ENCODE results near the gene THSD7A. TPM values are rescaled to one million over a fixed set of nuclear protein-coding genes. Genes with fewer than 3 reads are reported as not detected.

The THSD7A gene
- total and polyA plus RNA-seq, 10 of the 15 experiments (the other 5 are each of a cell fraction or from before 2014, with no cell fraction given) = 0.03 to 0.09 (median 0.03) TPM; not detected in 7

DNA sequence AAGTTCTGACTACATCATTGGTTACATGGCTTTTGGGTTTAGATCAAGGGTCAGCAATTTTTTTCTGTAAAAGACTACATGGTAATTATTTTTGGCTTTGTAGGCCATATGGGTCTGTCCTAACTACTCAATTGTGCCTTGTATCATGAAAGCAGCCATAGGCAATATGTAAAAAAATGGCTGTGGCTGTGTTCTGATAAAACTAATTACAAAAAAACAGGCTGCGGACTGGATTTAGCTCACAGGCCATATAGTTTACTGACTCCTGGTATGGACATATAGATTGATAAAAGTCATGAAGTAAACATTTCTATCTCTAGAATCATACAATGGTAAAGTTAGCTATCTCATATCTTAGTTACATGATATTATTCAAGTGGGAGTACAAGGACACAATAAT, 375.4 kb downstream of the THSD7A start:
- no TSS peak for BruUV-seq (replicated peaks)
- DNase-seq (ENCODE audit: low read depth, low spot score) = no peak
- H4K20me1 ChIP-seq (ENCODE audit: control insufficient read depth, insufficient read depth) = no peaks in the 10 kb centered on the region
- no peak for ATAC-seq
- H3K9ac ChIP-seq (ENCODE audit: control insufficient read depth, insufficient read depth, low read length) = no peak overlapping the region
- 100% methylated on average over 1 of the region's 1 CpG for WGBS (ENCODE audit: insufficient coverage, insufficient replicate concordance, low lambda C conversion rate, missing lambda C conversion rate)
- intact Hi-C loops (cut with micrococcal nuclease; ENCODE audit: unreplicated experiment) = no loop called here
- RAD21 ChIA-PET (ENCODE audit: unreplicated experiment) = no interaction called here
- H3K79me2 ChIP-seq (ENCODE audit: control insufficient read depth, insufficient read depth, low read length) = no peaks in the 10 kb centered on the region
- H3K9me3 ChIP-seq (replicated peaks; ENCODE audit: control insufficient read depth, insufficient read depth, low read length) = no peaks in the 10 kb centered on the region
- H3K36me3 ChIP-seq (ENCODE audit: control insufficient read depth in 2 of 2, insufficient read depth in 2 of 2, low read length in 1 of 2) = no peaks in the 10 kb centered on the region
- no peak overlapping the region for H3K27ac ChIP-seq (ENCODE audit: control insufficient read depth, insufficient read depth)
- no peak for FAIRE-seq
- CTCF ChIA-PET = no interaction called here
- no peak overlapping the region for H3K4me2 ChIP-seq (ENCODE audit: control insufficient read depth, insufficient read depth)
- SMC1A ChIA-PET (ENCODE audit: uncharacterized antibody, unreplicated experiment) = no interaction called here
- no peaks in the 10 kb centered on the region for H3K27me3 ChIP-seq (replicated peaks in 1 of 2; ENCODE audit: control insufficient read depth in 2 of 2, insufficient read depth in 2 of 2, low read length in 1 of 2)
- H3K4me3 ChIP-seq = no peak overlapping the region
- POLR2A ChIA-PET = no interaction called here
- in situ Hi-C loops (cut with MboI) = no loop called here
- H3K4me1 ChIP-seq (ENCODE audit: control insufficient read depth, insufficient read depth, low read length) = no peaks in the 10 kb centered on the region
- no peak overlapping the region for H2AFZ ChIP-seq (ENCODE audit: control insufficient read depth, low read depth, low read length)
- TF ChIP-seq POLR2A (IDR thresholded peaks at IDR 0.05; ENCODE audit: low read depth, low read length) = no peak
- no peak for TF ChIP-seq EED (IDR thresholded peaks at IDR 0.05; ENCODE audit: low read depth)
- TF ChIP-seq IKZF1 (conservative IDR thresholded peaks at IDR 0.05) = no peak
- TF ChIP-seq CHD2 (IDR thresholded peaks at IDR 0.05; ENCODE audit: borderline replicate concordance, low read depth, low read length) = no peak
- TF ChIP-seq, protein P1, sequence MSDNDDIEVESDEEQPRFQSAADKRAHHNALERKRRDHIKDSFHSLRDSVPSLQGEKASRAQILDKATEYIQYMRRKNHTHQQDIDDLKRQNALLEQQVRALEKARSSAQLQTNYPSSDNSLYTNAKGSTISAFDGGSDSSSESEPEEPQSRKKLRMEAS (IDR thresholded peaks at IDR 0.05; ENCODE audit: low read depth, low read length) = no peak
- TF ChIP-seq, protein P2, sequence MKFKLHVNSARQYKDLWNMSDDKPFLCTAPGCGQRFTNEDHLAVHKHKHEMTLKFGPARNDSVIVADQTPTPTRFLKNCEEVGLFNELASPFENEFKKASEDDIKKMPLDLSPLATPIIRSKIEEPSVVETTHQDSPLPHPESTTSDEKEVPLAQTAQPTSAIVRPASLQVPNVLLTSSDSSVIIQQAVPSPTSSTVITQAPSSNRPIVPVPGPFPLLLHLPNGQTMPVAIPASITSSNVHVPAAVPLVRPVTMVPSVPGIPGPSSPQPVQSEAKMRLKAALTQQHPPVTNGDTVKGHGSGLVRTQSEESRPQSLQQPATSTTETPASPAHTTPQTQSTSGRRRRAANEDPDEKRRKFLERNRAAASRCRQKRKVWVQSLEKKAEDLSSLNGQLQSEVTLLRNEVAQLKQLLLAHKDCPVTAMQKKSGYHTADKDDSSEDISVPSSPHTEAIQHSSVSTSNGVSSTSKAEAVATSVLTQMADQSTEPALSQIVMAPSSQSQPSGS (IDR thresholded peaks at IDR 0.05; ENCODE audit: low read length) = no peak
- TF ChIP-seq ESRRA (IDR thresholded peaks at IDR 0.05; ENCODE audit: low read length) = no peak
- TF ChIP-seq, protein P3, sequence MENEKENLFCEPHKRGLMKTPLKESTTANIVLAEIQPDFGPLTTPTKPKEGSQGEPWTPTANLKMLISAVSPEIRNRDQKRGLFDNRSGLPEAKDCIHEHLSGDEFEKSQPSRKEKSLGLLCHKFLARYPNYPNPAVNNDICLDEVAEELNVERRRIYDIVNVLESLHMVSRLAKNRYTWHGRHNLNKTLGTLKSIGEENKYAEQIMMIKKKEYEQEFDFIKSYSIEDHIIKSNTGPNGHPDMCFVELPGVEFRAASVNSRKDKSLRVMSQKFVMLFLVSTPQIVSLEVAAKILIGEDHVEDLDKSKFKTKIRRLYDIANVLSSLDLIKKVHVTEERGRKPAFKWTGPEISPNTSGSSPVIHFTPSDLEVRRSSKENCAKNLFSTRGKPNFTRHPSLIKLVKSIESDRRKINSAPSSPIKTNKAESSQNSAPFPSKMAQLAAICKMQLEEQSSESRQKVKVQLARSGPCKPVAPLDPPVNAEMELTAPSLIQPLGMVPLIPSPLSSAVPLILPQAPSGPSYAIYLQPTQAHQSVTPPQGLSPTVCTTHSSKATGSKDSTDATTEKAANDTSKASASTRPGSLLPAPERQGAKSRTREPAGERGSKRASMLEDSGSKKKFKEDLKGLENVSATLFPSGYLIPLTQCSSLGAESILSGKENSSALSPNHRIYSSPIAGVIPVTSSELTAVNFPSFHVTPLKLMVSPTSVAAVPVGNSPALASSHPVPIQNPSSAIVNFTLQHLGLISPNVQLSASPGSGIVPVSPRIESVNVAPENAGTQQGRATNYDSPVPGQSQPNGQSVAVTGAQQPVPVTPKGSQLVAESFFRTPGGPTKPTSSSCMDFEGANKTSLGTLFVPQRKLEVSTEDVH (IDR thresholded peaks at IDR 0.05; ENCODE audit: low read depth, partially characterized antibody) = no peak
- no peak for TF ChIP-seq BCL11A (IDR thresholded peaks at IDR 0.05; ENCODE audit: low read depth, low read length)
- TF ChIP-seq, protein P4, sequence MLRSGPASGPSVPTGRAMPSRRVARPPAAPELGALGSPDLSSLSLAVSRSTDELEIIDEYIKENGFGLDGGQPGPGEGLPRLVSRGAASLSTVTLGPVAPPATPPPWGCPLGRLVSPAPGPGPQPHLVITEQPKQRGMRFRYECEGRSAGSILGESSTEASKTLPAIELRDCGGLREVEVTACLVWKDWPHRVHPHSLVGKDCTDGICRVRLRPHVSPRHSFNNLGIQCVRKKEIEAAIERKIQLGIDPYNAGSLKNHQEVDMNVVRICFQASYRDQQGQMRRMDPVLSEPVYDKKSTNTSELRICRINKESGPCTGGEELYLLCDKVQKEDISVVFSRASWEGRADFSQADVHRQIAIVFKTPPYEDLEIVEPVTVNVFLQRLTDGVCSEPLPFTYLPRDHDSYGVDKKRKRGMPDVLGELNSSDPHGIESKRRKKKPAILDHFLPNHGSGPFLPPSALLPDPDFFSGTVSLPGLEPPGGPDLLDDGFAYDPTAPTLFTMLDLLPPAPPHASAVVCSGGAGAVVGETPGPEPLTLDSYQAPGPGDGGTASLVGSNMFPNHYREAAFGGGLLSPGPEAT (IDR thresholded peaks at IDR 0.05; ENCODE audit: low read depth) = no peak
- TF ChIP-seq KAT2A (conservative IDR thresholded peaks at IDR 0.05; ENCODE audit: control insufficient read depth, low read depth, low read length) = no peak
- TF ChIP-seq, protein P5, sequence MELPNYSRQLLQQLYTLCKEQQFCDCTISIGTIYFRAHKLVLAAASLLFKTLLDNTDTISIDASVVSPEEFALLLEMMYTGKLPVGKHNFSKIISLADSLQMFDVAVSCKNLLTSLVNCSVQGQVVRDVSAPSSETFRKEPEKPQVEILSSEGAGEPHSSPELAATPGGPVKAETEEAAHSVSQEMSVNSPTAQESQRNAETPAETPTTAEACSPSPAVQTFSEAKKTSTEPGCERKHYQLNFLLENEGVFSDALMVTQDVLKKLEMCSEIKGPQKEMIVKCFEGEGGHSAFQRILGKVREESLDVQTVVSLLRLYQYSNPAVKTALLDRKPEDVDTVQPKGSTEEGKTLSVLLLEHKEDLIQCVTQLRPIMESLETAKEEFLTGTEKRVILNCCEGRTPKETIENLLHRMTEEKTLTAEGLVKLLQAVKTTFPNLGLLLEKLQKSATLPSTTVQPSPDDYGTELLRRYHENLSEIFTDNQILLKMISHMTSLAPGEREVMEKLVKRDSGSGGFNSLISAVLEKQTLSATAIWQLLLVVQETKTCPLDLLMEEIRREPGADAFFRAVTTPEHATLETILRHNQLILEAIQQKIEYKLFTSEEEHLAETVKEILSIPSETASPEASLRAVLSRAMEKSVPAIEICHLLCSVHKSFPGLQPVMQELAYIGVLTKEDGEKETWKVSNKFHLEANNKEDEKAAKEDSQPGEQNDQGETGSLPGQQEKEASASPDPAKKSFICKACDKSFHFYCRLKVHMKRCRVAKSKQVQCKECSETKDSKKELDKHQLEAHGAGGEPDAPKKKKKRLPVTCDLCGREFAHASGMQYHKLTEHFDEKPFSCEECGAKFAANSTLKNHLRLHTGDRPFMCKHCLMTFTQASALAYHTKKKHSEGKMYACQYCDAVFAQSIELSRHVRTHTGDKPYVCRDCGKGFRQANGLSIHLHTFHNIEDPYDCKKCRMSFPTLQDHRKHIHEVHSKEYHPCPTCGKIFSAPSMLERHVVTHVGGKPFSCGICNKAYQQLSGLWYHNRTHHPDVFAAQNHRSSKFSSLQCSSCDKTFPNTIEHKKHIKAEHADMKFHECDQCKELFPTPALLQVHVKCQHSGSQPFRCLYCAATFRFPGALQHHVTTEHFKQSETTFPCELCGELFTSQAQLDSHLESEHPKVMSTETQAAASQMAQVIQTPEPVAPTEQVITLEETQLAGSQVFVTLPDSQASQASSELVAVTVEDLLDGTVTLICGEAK (IDR thresholded peaks at IDR 0.05; ENCODE audit: borderline replicate concordance) = no peak
- TF ChIP-seq MTA3 (IDR thresholded peaks at IDR 0.05; ENCODE audit: borderline replicate concordance, low read length) = no peak
- TF ChIP-seq HDGF (IDR thresholded peaks at IDR 0.05) = no peak
- no peak for TF ChIP-seq MEF2B (IDR thresholded peaks at IDR 0.05; ENCODE audit: partially characterized antibody, poor library complexity, severe bottlenecking)
- no peak for TF ChIP-seq LARP7 (IDR thresholded peaks at IDR 0.05)
